Measurements from ENCODE around the gene MS4A13.

MS4A13 gene

GRCh38 chr11:60563553-60564235 is 48.5 kb downstream of the MS4A13 start:
- H3K36me3 ChIP-seq (ENCODE audit: control insufficient read depth in 2 of 2, insufficient read depth in 1 of 2, low read length in 2 of 2) = no peaks in the 10 kb centered on the region
- POLR2A ChIA-PET = no interaction called here
- H3K4me3 ChIP-seq (ENCODE audit: low read depth, low read length) = no peak overlapping the region
- no peaks in the 10 kb centered on the region for H3K4me1 ChIP-seq (ENCODE audit: control insufficient read depth, insufficient read depth, low read length)
- CTCF ChIA-PET = no interaction called here
- H3K27ac ChIP-seq (ENCODE audit: extremely low read depth, low read depth, low read length) = no peak overlapping the region
- TF ChIP-seq ZNF157 (tag by site-specific recombination; IDR thresholded peaks at IDR 0.05) (no peak), FEZF1 (tag by site-specific recombination; IDR thresholded peaks at IDR 0.05) (no peak), MYNN (tag by site-specific recombination; IDR thresholded peaks at IDR 0.05; ENCODE audit: borderline replicate concordance) (no peak)
- TF ChIP-seq, protein P1, sequence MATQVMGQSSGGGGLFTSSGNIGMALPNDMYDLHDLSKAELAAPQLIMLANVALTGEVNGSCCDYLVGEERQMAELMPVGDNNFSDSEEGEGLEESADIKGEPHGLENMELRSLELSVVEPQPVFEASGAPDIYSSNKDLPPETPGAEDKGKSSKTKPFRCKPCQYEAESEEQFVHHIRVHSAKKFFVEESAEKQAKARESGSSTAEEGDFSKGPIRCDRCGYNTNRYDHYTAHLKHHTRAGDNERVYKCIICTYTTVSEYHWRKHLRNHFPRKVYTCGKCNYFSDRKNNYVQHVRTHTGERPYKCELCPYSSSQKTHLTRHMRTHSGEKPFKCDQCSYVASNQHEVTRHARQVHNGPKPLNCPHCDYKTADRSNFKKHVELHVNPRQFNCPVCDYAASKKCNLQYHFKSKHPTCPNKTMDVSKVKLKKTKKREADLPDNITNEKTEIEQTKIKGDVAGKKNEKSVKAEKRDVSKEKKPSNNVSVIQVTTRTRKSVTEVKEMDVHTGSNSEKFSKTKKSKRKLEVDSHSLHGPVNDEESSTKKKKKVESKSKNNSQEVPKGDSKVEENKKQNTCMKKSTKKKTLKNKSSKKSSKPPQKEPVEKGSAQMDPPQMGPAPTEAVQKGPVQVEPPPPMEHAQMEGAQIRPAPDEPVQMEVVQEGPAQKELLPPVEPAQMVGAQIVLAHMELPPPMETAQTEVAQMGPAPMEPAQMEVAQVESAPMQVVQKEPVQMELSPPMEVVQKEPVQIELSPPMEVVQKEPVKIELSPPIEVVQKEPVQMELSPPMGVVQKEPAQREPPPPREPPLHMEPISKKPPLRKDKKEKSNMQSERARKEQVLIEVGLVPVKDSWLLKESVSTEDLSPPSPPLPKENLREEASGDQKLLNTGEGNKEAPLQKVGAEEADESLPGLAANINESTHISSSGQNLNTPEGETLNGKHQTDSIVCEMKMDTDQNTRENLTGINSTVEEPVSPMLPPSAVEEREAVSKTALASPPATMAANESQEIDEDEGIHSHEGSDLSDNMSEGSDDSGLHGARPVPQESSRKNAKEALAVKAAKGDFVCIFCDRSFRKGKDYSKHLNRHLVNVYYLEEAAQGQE (tag by site-specific recombination; IDR thresholded peaks at IDR 0.05) = no peak
- H3K9me3 ChIP-seq (ENCODE audit: control insufficient read depth, insufficient read depth, low read depth, low read length) = no peaks in the 10 kb centered on the region

GRCh38 chr11:60566776-60567175 is 51.6 kb downstream of the MS4A13 start:
- Histone ChIP-seq H3K36me3 (ENCODE audit: control insufficient read depth in 2 of 2, insufficient read depth in 1 of 2, low read length in 2 of 2) (no peaks in the 10 kb centered on the region), H3K4me1 (ENCODE audit: control insufficient read depth, insufficient read depth, low read length) (no peaks in the 10 kb centered on the region), H3K27ac (ENCODE audit: extremely low read depth, low read depth, low read length) (no peak overlapping the region), H3K4me3 (ENCODE audit: low read depth, low read length) (no peak overlapping the region), H3K9me3 (ENCODE audit: control insufficient read depth, insufficient read depth, low read depth, low read length) (no peaks in the 10 kb centered on the region)
- TF ChIP-seq ZNF18 (tag by site-specific recombination; IDR thresholded peaks at IDR 0.05) (no peak), YY2 (tag by site-specific recombination; IDR thresholded peaks at IDR 0.05) (no peak), ZSCAN5A (tag by site-specific recombination; IDR thresholded peaks at IDR 0.05) (no peak), ZNF121 (tag by site-specific recombination; IDR thresholded peaks at IDR 0.05) (no peak), ZNF354C (tag by site-specific recombination; IDR thresholded peaks at IDR 0.05; ENCODE audit: borderline replicate concordance, low read depth) (no peak)
- ChIA-PET POLR2A (no interaction called here), CTCF (no interaction called here)

DNA sequence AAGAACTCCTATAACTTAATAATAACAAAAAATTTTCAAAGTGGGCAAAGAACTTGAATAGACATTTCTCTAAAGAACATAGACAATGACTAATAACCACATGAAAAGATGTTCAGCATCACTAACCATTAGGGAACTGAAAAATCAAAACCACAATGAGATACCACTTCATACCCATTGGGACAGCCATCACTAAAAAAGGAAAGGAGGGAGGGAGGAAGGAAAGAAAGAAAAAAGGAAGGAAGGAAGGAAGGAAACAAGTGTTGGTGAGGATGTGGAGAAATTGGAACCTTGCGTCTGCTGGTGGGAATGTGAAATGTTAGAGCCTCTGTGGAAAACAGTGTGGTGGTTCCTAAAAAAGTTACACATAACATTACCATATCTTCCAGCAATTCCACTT is 55.8 kb downstream of the MS4A13 start:
- H3K27ac ChIP-seq (ENCODE audit: extremely low read depth, low read depth, low read length) = no peak overlapping the region
- ChIA-PET CTCF (no interaction called here), POLR2A (no interaction called here)
- no peaks in the 10 kb centered on the region for H3K4me1 ChIP-seq (ENCODE audit: control insufficient read depth, insufficient read depth, low read length)
- no peak for TF ChIP-seq ZNF558 (tag by site-specific recombination; IDR thresholded peaks at IDR 0.05)
- no peak for TF ChIP-seq SCRT2 (tag by site-specific recombination; IDR thresholded peaks at IDR 0.05)
- no peak for TF ChIP-seq ZSCAN30 (tag by site-specific recombination; IDR thresholded peaks at IDR 0.05)
- no peak for TF ChIP-seq ZEB2 (tag by site-specific recombination; IDR thresholded peaks at IDR 0.05)
- TF ChIP-seq ZNF510 (tag by site-specific recombination; IDR thresholded peaks at IDR 0.05; ENCODE audit: insufficient replicate concordance) = no peak
- H3K4me3 ChIP-seq (ENCODE audit: low read depth, low read length) = no peak overlapping the region
- no peaks in the 10 kb centered on the region for H3K9me3 ChIP-seq (ENCODE audit: control insufficient read depth, insufficient read depth, low read depth, low read length)
- H3K36me3 ChIP-seq (ENCODE audit: control insufficient read depth in 2 of 2, insufficient read depth in 1 of 2, low read length in 2 of 2) = no peaks in the 10 kb centered on the region

All from HEK293 (cell line).